Measurements from ENCODE around the gene TIMM23.
"Not testable (repeated sequence)": the region's sequence is repeated elsewhere in the genome, so short reads cannot be mapped to it uniquely, and the experiment has no call there.

GRCh38 chr10:45926790-45927189 lies 45.5 kb upstream of the TIMM23 start:
- TF ChIP-seq CTCF (conservative IDR thresholded peaks at IDR 0.05; ENCODE audit: low read depth, low read length); EZH2 (IDR thresholded peaks at IDR 0.05; ENCODE audit: borderline replicate concordance, low read depth, low read length, poor library complexity, severe bottlenecking): not testable (repeated sequence)

All from A673 (cell line).